Upper lobe of left lung (tissue), 4 donors: ENCODE results near the gene CDKAL1.

ENCODE experiments used
- POLR2AphosphoS5 ChIP-seq, 2 donors: sonication (generic); formaldehyde crosslinking; IDR thresholded peaks; one replicate each; pipeline ENCODE4 v1.5.1; 2017; ENCODE audit warnings: antibody characterized with exemption in 2 of 2
- TF ChIP-seq, protein P1 (sequence below), 6 experiments: fragments of 450-650 bp in 4 of 6; fragments of 200-600 bp in 2 of 6; sonication (generic) in 2 of 6; IDR thresholded peaks; one replicate each; pipeline ENCODE4 v1.5.1; 2016 to 2019; ENCODE audit warnings: antibody characterized with exemption in 6 of 6

DNA sequence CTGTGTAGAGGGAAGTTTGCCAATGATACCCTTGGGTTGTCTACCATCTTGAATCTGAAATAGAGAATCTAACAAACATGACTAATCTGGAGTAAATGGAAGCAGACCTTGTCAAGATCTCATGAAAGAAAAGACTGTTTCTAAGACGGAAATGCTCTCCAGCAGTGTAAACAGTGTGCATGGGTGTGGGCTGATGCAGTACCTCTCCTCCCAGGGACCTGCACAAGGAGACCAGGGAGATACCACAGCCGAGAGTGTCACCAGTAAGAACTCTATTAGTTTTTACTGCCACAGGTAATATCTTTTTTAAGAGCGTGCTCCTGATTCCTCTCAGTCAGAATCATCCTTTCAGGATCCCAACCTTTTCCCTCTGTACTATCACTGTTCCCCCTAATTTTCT lies 546.0 kb downstream of the CDKAL1 start:
- TF ChIP-seq POLR2AphosphoS5 (IDR thresholded peaks at IDR 0.05), result no peak
- TF ChIP-seq, protein P1, sequence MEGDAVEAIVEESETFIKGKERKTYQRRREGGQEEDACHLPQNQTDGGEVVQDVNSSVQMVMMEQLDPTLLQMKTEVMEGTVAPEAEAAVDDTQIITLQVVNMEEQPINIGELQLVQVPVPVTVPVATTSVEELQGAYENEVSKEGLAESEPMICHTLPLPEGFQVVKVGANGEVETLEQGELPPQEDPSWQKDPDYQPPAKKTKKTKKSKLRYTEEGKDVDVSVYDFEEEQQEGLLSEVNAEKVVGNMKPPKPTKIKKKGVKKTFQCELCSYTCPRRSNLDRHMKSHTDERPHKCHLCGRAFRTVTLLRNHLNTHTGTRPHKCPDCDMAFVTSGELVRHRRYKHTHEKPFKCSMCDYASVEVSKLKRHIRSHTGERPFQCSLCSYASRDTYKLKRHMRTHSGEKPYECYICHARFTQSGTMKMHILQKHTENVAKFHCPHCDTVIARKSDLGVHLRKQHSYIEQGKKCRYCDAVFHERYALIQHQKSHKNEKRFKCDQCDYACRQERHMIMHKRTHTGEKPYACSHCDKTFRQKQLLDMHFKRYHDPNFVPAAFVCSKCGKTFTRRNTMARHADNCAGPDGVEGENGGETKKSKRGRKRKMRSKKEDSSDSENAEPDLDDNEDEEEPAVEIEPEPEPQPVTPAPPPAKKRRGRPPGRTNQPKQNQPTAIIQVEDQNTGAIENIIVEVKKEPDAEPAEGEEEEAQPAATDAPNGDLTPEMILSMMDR (IDR thresholded peaks at IDR 0.05), result no peak
